ENCODE results near the gene FYN.

The FYN gene

DNA sequence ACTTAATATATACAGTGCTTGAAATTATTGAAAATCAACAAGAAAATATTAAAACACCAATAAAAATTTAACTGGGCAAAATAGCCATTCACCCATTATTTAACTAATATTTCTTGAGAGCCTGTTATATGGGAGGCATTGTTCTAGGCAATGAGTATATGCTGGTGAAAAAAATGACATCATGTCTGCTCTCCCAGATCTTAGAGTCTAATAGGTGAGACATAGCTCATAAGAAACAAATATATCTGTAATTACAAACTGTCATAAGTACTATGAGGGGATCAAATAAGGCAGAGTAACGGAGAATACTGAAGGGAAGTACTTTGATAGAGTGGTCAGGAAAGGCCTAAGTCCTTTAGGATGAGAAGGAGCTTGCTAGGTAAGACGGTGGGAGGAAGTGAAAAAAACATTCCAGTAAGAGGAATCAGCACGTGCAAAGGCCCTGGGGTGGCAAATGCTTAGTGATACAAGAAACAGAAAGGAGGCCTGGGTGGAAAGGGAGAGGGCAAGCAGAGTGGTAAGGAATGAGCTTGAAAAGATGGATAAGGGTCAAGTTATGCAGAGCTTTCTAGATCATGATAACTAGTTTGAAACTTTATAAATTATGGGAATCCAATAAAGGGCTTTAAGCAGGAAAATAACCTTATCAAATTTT is 12.2 kb upstream of the FYN start:
- H3K27ac ChIP-seq (ENCODE audit: poor library complexity, severe bottlenecking): no peak overlapping the region
- ATAC-seq (ENCODE audit: low read depth) (no peak), DNase-seq (ENCODE audit: low spot score) (no peak)
- H3K36me3 ChIP-seq (ENCODE audit: low read depth): no peaks in the 10 kb centered on the region
- H3K4me3 ChIP-seq (ENCODE audit: severe bottlenecking): no peak overlapping the region
- no peaks in the 10 kb centered on the region for H3K9me3 ChIP-seq (ENCODE audit: severe bottlenecking)
- TF ChIP-seq, protein P1, sequence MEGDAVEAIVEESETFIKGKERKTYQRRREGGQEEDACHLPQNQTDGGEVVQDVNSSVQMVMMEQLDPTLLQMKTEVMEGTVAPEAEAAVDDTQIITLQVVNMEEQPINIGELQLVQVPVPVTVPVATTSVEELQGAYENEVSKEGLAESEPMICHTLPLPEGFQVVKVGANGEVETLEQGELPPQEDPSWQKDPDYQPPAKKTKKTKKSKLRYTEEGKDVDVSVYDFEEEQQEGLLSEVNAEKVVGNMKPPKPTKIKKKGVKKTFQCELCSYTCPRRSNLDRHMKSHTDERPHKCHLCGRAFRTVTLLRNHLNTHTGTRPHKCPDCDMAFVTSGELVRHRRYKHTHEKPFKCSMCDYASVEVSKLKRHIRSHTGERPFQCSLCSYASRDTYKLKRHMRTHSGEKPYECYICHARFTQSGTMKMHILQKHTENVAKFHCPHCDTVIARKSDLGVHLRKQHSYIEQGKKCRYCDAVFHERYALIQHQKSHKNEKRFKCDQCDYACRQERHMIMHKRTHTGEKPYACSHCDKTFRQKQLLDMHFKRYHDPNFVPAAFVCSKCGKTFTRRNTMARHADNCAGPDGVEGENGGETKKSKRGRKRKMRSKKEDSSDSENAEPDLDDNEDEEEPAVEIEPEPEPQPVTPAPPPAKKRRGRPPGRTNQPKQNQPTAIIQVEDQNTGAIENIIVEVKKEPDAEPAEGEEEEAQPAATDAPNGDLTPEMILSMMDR (IDR thresholded peaks at IDR 0.05; ENCODE audit: poor library complexity, severe bottlenecking): no peak
- no peaks in the 10 kb centered on the region for H3K4me1 ChIP-seq (ENCODE audit: insufficient read depth, poor library complexity, severe bottlenecking)
- H3K27me3 ChIP-seq (ENCODE audit: insufficient read depth, poor library complexity, severe bottlenecking): no peaks in the 10 kb centered on the region

DNA sequence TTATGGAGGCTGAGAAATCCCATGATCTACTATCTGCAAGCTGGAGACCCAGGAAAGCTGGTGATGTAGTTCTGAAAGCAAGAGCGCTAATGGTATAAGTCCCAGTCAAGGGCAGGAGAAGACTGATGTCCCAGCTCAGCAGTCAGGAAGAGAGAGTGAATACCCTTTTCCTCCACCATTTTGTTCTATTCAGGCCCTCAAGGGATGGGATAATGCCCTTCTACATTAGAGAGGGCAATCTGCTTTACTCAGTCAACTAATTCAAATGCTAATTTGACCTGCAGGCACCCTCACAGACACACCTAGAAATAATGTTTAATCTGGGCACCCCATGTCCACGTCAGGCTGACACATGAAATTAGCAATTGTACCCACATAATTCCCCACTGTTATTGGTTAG is 10.8 kb upstream of the FYN start:
- DNase-seq (ENCODE audit: low spot score) (no peak), ATAC-seq (ENCODE audit: low read depth) (no peak)
- H3K36me3 ChIP-seq (ENCODE audit: low read depth): no peaks in the 10 kb centered on the region
- TF ChIP-seq, protein P1 (IDR thresholded peaks at IDR 0.05; ENCODE audit: poor library complexity, severe bottlenecking): no peak
- H3K27ac ChIP-seq (ENCODE audit: poor library complexity, severe bottlenecking): no peak overlapping the region
- H3K4me3 ChIP-seq (ENCODE audit: severe bottlenecking): no peak overlapping the region
- H3K9me3 ChIP-seq (ENCODE audit: severe bottlenecking): no peaks in the 10 kb centered on the region
- H3K4me1 ChIP-seq (ENCODE audit: insufficient read depth, poor library complexity, severe bottlenecking): no peaks in the 10 kb centered on the region
- no peaks in the 10 kb centered on the region for H3K27me3 ChIP-seq (ENCODE audit: insufficient read depth, poor library complexity, severe bottlenecking)

DNA sequence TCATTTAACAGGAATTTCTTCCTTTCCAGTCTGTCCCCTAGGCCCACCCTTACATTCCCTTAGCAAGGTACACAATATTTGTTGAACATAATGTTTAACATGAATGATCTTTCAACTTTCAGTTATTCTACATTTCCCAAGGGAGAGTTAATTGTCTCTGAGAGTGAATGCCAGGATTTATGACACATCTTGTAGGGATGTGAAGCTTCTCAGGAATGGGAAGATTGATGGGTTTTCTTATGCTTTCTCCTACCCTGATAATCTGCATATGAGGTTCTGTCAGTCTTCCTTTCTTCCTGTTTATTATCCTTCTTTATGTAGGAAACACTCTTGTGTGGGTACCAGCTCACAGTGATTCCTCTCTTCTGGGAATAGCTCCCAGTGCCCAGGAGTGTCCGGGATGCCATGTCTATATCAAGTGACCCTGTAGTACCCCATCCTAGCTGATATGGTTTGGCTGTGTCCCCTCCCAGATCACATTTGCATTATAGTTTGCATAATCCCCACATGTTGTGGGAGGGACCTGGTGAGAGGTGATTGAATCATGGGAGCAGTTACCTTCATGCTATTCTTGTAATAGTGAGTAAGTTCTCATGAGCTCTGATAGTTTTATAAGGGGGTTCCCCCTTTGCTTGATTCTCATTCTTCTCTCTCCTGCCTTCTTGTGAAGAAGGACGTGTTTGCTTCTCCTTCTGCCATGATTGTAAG is 7.1 kb upstream of the FYN start:
- Histone ChIP-seq H3K27me3 (ENCODE audit: insufficient read depth, poor library complexity, severe bottlenecking) (no peaks in the 10 kb centered on the region), H3K4me1 (ENCODE audit: insufficient read depth, poor library complexity, severe bottlenecking) (no peaks in the 10 kb centered on the region), H3K27ac (ENCODE audit: poor library complexity, severe bottlenecking) (no peak overlapping the region), H3K36me3 (ENCODE audit: low read depth) (no peaks in the 10 kb centered on the region), H3K4me3 (ENCODE audit: severe bottlenecking) (no peak overlapping the region), H3K9me3 (ENCODE audit: severe bottlenecking) (no peaks in the 10 kb centered on the region)
- TF ChIP-seq, protein P1 (IDR thresholded peaks at IDR 0.05; ENCODE audit: poor library complexity, severe bottlenecking): no peak
- ATAC-seq (ENCODE audit: low read depth): peak; percentile 42; the same call in 1 of the 3 replicates
- no peak for DNase-seq (ENCODE audit: low spot score)

DNA sequence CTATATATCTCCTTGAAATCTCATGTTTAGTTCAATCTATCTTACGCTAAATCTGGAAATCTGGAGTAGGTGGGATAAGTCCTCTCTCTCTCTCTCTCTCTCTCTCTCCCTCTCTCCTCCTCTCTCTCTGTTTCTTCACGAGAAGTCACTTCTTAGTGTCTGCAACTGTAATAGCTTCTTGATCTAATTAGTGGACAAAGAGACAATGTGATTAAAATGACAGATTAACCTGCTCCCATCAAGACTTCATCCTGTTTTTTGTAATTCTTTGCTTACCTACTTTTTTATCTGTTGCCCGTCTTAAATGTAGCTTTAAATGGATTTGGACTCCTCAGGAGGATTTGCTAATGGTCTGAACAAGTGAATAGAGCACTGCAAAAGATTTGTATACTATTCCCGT is 2.5 kb upstream of the FYN start:
- TF ChIP-seq, protein P1 (IDR thresholded peaks at IDR 0.05; ENCODE audit: poor library complexity, severe bottlenecking): no peak

DNA sequence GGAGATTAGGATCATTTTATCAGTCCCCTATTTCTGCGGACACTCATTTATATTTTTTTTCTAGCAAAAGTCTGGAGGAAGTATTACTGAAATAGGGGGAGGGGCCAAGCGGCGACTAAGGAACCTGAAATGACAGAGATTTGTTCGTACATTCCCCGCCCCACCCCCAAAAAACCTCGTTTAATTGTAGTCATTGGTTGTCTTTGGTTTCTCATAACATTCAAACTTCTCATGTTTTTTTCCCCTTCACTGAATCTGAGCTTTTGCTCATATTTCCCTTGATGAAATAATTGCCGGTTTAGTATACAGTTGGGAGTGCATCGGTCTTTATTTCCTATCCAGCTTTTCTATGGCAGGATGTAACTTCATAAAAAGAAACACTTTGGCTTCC is 768 bp upstream of the FYN start:
- peak overlapping the region; percentile 90 for H3K4me3 ChIP-seq (ENCODE audit: severe bottlenecking)

More for the DNA sequence above, 2.5 kb upstream of the FYN start:
- no peak overlapping the region for H3K4me3 ChIP-seq (ENCODE audit: severe bottlenecking)
- DNase-seq (ENCODE audit: low spot score) (no peak), ATAC-seq (ENCODE audit: low read depth) (no peak)
- H3K27ac ChIP-seq (ENCODE audit: poor library complexity, severe bottlenecking): no peak overlapping the region
- H3K27me3 ChIP-seq (ENCODE audit: insufficient read depth, poor library complexity, severe bottlenecking): no peaks in the 10 kb centered on the region
- H3K9me3 ChIP-seq (ENCODE audit: severe bottlenecking): no peaks in the 10 kb centered on the region
- H3K4me1 ChIP-seq (ENCODE audit: insufficient read depth, poor library complexity, severe bottlenecking): peaks cover 7% of the 10 kb centered on the region
- H3K36me3 ChIP-seq (ENCODE audit: low read depth): no peaks in the 10 kb centered on the region

More for the DNA sequence above, 768 bp upstream of the FYN start:
- no peak for DNase-seq (ENCODE audit: low spot score)
- ATAC-seq (ENCODE audit: low read depth): no peak
- H3K36me3 ChIP-seq (ENCODE audit: low read depth): no peaks in the 10 kb centered on the region
- H3K4me1 ChIP-seq (ENCODE audit: insufficient read depth, poor library complexity, severe bottlenecking): peaks cover 7% of the 10 kb centered on the region
- H3K9me3 ChIP-seq (ENCODE audit: severe bottlenecking): no peaks in the 10 kb centered on the region
- TF ChIP-seq, protein P1 (IDR thresholded peaks at IDR 0.05; ENCODE audit: poor library complexity, severe bottlenecking): no peak
- no peak overlapping the region for H3K27ac ChIP-seq (ENCODE audit: poor library complexity, severe bottlenecking)
- H3K27me3 ChIP-seq (ENCODE audit: insufficient read depth, poor library complexity, severe bottlenecking): no peaks in the 10 kb centered on the region

All from RWPE2 (cell line).